CD14-positive monocyte (primary cell): ENCODE measurements around the gene SZT2. TPM values are rescaled to one million over a fixed set of nuclear protein-coding genes. Genes with fewer than 3 reads are reported as not detected.

Source experiments
- DNase-seq, 3 donors: peaks; one replicate each; pipeline ENCODE4 v3.0.0-alpha.2; 2011 to 2022
- H2AFZ ChIP-seq: 2 replicates; pipeline ENCODE4 v1.6.0; 2012; ENCODE audit warnings: mild to moderate bottlenecking, low read depth, low read length, inconsistent platforms; ENCODE audit not compliant: insufficient read depth, poor library complexity, severe bottlenecking
- H3K27ac ChIP-seq, 2 donors: 1 replicate in 1 of 2; 2 replicates in 1 of 2; pipeline ENCODE4 v1.5.1; 2012 to 2013; ENCODE audit warnings: low read length in 2 of 2, control low read depth in 1 of 2, inconsistent platforms in 1 of 2, low read depth in 1 of 2, mild to moderate bottlenecking in 1 of 2
- H3K27me3 ChIP-seq, 2 donors: one replicate each; pipeline versions ENCODE4 v1.6.0 to v1.6.1; 2011 to 2013; ENCODE audit warnings: low read length in 2 of 2; ENCODE audit not compliant: control insufficient read depth in 2 of 2, insufficient read depth in 2 of 2
- H3K36me3 ChIP-seq, 2 donors: replicated peaks in 1 of 2; 1 replicate in 1 of 2; 2 replicates in 1 of 2; pipeline versions ENCODE4 v1.5.1 to v1.6.1; 2012 to 2013; ENCODE audit warnings: low read length in 2 of 2, control low read depth in 1 of 2, inconsistent platforms in 1 of 2, mild to moderate bottlenecking in 1 of 2; ENCODE audit not compliant: insufficient read depth in 2 of 2, control insufficient read depth in 1 of 2
- H3K4me1 ChIP-seq, 2 donors: 1 replicate in 1 of 2; 2 replicates in 1 of 2; pipeline versions ENCODE4 v1.5.1 to v1.6.1; 2012 to 2013; ENCODE audit warnings: low read length in 2 of 2, control low read depth in 1 of 2, inconsistent platforms in 1 of 2, mild to moderate bottlenecking in 1 of 2, moderate library complexity in 1 of 2; ENCODE audit not compliant: insufficient read depth in 2 of 2, control insufficient read depth in 1 of 2
- H3K4me2 ChIP-seq: replicated peaks from 2 replicates; pipeline ENCODE3; 2012; ENCODE audit warnings: low read length, moderate library complexity, mild to moderate bottlenecking; ENCODE audit not compliant: poor library complexity, severe bottlenecking; ENCODE audit errors: extremely low read depth
- H3K4me3 ChIP-seq, 3 experiments: fragments of 200-600 bp in 1 of 3; sonication (generic) in 1 of 3; replicated peaks in 1 of 3; 1 replicate in 2 of 3; 2 replicates in 1 of 3; pipeline ENCODE4 v1.5.1; 2011 to 2013; ENCODE audit warnings: low read length in 3 of 3, mild to moderate bottlenecking in 3 of 3, control low read depth in 2 of 3, low read depth in 2 of 3, inconsistent platforms in 1 of 3, moderate library complexity in 1 of 3
- H3K79me2 ChIP-seq: 2 replicates; pipeline ENCODE4 v1.6.0; 2012; ENCODE audit warnings: mild to moderate bottlenecking, control low read depth, inconsistent platforms, low read length, moderate library complexity; ENCODE audit not compliant: insufficient read depth
- H3K9ac ChIP-seq: 2 replicates; pipeline ENCODE4 v1.6.0; 2017; ENCODE audit warnings: low read length, mild to moderate bottlenecking; ENCODE audit not compliant: insufficient read depth, poor library complexity, severe bottlenecking
- H3K9me3 ChIP-seq, 2 donors: replicated peaks in 1 of 2; 1 replicate in 1 of 2; 2 replicates in 1 of 2; pipeline versions ENCODE4 v1.5.1 to v1.6.1; 2012 to 2013; ENCODE audit warnings: low read length in 2 of 2, control low read depth in 1 of 2; ENCODE audit not compliant: control insufficient read depth in 1 of 2, insufficient read depth in 1 of 2
- H4K20me1 ChIP-seq: 2 replicates; pipeline ENCODE4 v1.6.0; 2012; ENCODE audit warnings: mild to moderate bottlenecking, low read length, control low read depth, moderate library complexity; ENCODE audit not compliant: insufficient read depth
- H3K27ac Mint-ChIP-seq, 7 donors: one replicate each; pipeline ENCODE4 v1.8.0; 2020; ENCODE audit warnings: mild to moderate bottlenecking in 7 of 7, mixed read lengths in 7 of 7, moderate library complexity in 6 of 7, inconsistent platforms in 2 of 7
- H3K27me3 Mint-ChIP-seq, 3 donors: one replicate each; pipeline ENCODE4 v1.8.0; 2021 to 2022; ENCODE audit warnings: low read depth in 3 of 3, mild to moderate bottlenecking in 3 of 3, mixed read lengths in 3 of 3, moderate library complexity in 3 of 3, inconsistent platforms in 1 of 3
- H3K36me3 Mint-ChIP-seq, 2 donors: one replicate each; pipeline ENCODE4 v1.8.0; 2020; ENCODE audit warnings: mixed read lengths in 2 of 2, inconsistent platforms in 1 of 2, mild to moderate bottlenecking in 1 of 2
- H3K4me1 Mint-ChIP-seq: one replicate; pipeline ENCODE4 v1.8.0; 2020; ENCODE audit warnings: mild to moderate bottlenecking, mixed read lengths
- H3K4me3 Mint-ChIP-seq, 2 donors: one replicate each; pipeline ENCODE4 v1.8.0; 2020; ENCODE audit warnings: mild to moderate bottlenecking in 2 of 2, mixed read lengths in 2 of 2, moderate library complexity in 1 of 2
- H3K9me3 Mint-ChIP-seq, 7 donors: one replicate each; pipeline ENCODE4 v1.8.0; 2020 to 2022; ENCODE audit warnings: mixed read lengths in 7 of 7, mild to moderate bottlenecking in 6 of 7, moderate library complexity in 6 of 7, inconsistent platforms in 2 of 7
- WGBS: methylation state at CpG from one replicate; pipeline ENCODE4 v1.1.5; 2013; ENCODE audit warnings: missing lambda C conversion rate; ENCODE audit not compliant: insufficient coverage; 5-methylcytosine and 5-hydroxymethylcytosine counted together
- intact Hi-C, 2 donors: fragments of 100-400 bp; cut with micrococcal nuclease; formaldehyde crosslinking; loops; one replicate each; pipeline versions ENCODE4 v1.15.0 to v1.15.1; 2023
- polyA plus RNA-seq, 3 donors: library from polyadenylated mRNA; depleted of rRNA in 1 of 3; unstranded in 2 of 3; stranded (reverse) in 1 of 3; fragments of 300-500 nt in 2 of 3; fragments of >200 nt in 1 of 3; fragmentation: Illumina TruSeq in 2 of 3; gene quantifications; 1 replicate in 2 of 3; 2 replicates in 1 of 3; pipeline ENCODE4 v1.2.3, GENCODE V29; 2012 to 2021
- TF ChIP-seq, protein P1 (sequence below): fragments of 200-600 bp; IDR thresholded peaks from one replicate; pipeline ENCODE4 v1.8.0; 2022; ENCODE audit warnings: antibody characterized with exemption, mild to moderate bottlenecking

SZT2 gene
- polyA plus RNA-seq, 3 donors = 2.4 to 29.9 (median 2.6) TPM

DNA sequence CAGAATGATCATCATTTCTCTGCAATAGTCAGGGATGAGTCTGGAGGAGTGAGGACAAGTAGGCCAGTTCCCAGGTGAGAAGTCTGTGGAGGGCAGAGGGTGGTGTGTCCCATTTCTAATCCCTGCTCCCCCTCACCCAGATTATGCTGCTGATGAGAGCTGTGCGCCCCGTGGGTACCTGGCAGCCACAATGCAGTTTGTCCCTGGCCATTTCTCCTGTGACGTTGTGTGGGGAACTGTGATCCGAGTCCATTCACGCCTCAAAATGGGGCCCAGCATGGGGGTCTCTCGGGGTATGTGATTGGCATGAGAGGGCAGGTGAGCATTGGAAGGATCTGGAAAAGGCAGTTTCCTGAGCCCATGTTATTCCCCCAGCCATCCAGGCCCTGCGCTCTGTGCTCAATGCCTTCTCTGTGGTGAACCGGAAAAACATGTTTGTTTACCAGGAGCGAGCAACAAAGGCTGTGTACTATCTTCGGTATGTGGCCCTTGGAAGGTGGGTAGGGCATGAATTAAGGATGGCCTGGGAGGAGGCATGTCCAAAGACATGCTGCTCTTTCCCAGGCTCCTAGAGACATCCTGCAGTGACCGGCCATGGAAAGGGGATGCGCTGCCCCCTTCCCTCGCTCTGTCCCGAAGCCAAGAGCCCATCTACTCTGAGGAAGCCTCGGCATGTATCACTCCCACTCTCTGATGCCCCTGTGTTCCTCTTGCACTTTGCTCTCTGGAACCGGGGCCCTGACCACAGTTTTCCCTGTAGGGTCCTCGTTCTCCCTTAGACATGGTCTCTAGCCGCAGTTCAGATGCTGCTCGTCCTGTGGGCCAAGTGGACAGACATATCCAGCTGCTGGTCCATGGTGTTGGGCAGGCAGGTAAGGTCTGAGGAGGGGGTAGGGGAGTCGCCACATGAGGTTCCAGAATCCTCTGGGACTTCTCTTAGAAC is 47.6 kb downstream of the SZT2 start:
- H3K9me3 Mint-ChIP-seq = no peaks in the 10 kb centered on the region
- no peak overlapping the region for H3K4me3 Mint-ChIP-seq
- no peaks in the 10 kb centered on the region for H3K9me3 ChIP-seq
- H3K27ac Mint-ChIP-seq = peak overlapping the region in 1 of 7 donors; percentile 24
- no peaks in the 10 kb centered on the region for H4K20me1 ChIP-seq
- TF ChIP-seq, protein P1, sequence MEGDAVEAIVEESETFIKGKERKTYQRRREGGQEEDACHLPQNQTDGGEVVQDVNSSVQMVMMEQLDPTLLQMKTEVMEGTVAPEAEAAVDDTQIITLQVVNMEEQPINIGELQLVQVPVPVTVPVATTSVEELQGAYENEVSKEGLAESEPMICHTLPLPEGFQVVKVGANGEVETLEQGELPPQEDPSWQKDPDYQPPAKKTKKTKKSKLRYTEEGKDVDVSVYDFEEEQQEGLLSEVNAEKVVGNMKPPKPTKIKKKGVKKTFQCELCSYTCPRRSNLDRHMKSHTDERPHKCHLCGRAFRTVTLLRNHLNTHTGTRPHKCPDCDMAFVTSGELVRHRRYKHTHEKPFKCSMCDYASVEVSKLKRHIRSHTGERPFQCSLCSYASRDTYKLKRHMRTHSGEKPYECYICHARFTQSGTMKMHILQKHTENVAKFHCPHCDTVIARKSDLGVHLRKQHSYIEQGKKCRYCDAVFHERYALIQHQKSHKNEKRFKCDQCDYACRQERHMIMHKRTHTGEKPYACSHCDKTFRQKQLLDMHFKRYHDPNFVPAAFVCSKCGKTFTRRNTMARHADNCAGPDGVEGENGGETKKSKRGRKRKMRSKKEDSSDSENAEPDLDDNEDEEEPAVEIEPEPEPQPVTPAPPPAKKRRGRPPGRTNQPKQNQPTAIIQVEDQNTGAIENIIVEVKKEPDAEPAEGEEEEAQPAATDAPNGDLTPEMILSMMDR = no peak
- no peak overlapping the region for H3K4me3 ChIP-seq
- H3K4me1 Mint-ChIP-seq = no peaks in the 10 kb centered on the region
- peaks cover 0 to 3% (median 2%) of the 10 kb centered on the region in 3 donors for H3K27me3 Mint-ChIP-seq
- intact Hi-C loops = no loop called here
- no peak overlapping the region for H3K4me2 ChIP-seq
- no peak overlapping the region for H2AFZ ChIP-seq
- DNase-seq = no peak
- no peaks in the 10 kb centered on the region for H3K79me2 ChIP-seq
- H3K27ac ChIP-seq = no peak overlapping the region
- H3K27me3 ChIP-seq = no peaks in the 10 kb centered on the region
- peaks cover 82 to 100% of the 10 kb centered on the region in 2 donors for H3K36me3 ChIP-seq
- H3K4me1 ChIP-seq = no peaks in the 10 kb centered on the region
- H3K9ac ChIP-seq = no peak overlapping the region
- WGBS = 96% methylated on average over 13 of the region's 20 CpGs
- H3K36me3 Mint-ChIP-seq = peaks cover 90 to 92% of the 10 kb centered on the region in 2 donors

DNA sequence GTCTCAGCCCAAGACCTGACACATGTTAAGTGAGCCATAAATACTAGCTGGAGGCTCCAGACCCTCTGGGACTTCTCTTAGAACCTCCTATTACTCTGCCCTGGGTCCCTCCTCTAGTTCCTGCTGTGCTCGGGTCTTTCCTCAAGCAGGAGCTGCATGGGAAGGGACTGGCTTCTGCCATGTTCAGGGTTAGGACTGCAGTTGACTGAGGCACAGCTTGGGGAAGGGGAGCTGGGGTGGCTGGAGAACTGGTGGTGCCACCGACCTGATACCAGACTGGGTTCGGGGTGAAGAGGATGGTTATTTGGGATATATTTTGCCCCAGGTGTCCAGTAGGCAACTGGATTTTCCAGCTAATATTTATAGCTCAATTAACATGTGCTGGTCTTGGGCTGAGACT is 48.3 kb downstream of the SZT2 start:
- Histone ChIP-seq H3K4me1 (no peaks in the 10 kb centered on the region), H3K4me3 (no peak overlapping the region), H3K4me2 (no peak overlapping the region), H3K36me3 (peaks cover 82 to 100% of the 10 kb centered on the region in 2 donors), H3K27me3 (no peaks in the 10 kb centered on the region), H3K9me3 (no peaks in the 10 kb centered on the region), H3K79me2 (no peaks in the 10 kb centered on the region), H3K27ac (no peak overlapping the region), H3K9ac (no peak overlapping the region), H2AFZ (no peak overlapping the region), H4K20me1 (no peaks in the 10 kb centered on the region)
- 100% methylated on average over 1 of the region's 3 CpGs for WGBS
- TF ChIP-seq, protein P1 = no peak
- Mint-ChIP-seq H3K4me1 (no peaks in the 10 kb centered on the region), H3K27ac (peak overlapping the region in 1 of 7 donors; percentile 55), H3K4me3 (no peak overlapping the region), H3K36me3 (peaks cover 91 to 92% of the 10 kb centered on the region in 2 donors), H3K27me3 (peaks cover 0 to 3% (median 2%) of the 10 kb centered on the region in 3 donors), H3K9me3 (peaks cover 0 to 2% (median 0%) of the 10 kb centered on the region in 7 donors)
- DNase-seq = no peak
- intact Hi-C loops = no loop called here
